Measurements from ENCODE around the gene ST7L.

GRCh38 chr1:112643080-112643479 lies 24.1 kb upstream of the ST7L start:
- TF ChIP-seq ZNF274 (IDR thresholded peaks at IDR 0.05; ENCODE audit: low read depth, low read length): no peak
- TF ChIP-seq YY1 (IDR thresholded peaks at IDR 0.05; ENCODE audit: insufficient read depth, insufficient read length): no peak
- no peak for TF ChIP-seq SUZ12 (IDR thresholded peaks at IDR 0.05; ENCODE audit: extremely low read depth, insufficient read depth, insufficient read length)

Measured in NT2/D1 (cell line).